ENCODE data around the gene SORBS2. TPM values are rescaled to one million over a fixed set of nuclear protein-coding genes. Genes with fewer than 3 reads are reported as not detected.
"Not testable (repeated sequence)": the region's sequence is repeated elsewhere in the genome, so short reads cannot be mapped to it uniquely, and the experiment has no call there.

SORBS2 gene
- total RNA-seq, 1 donor from 2014 or later: 103 TPM

- no peak for DNase-seq (ENCODE audit: low spot score)
Measured at GRCh38 chr4:185716141-185716551, 95.8 kb downstream of the SORBS2 start.

- DNase-seq (ENCODE audit: low spot score): not testable (repeated sequence)
Measured at GRCh38 chr4:185714524-185714923, 97.5 kb downstream of the SORBS2 start.

- no peak for DNase-seq (ENCODE audit: low spot score)
Measured at GRCh38 chr4:185713731-185714130, 98.3 kb downstream of the SORBS2 start.

GRCh38 chr4:185713272-185713671, 98.7 kb downstream of the SORBS2 start:
- DNase-seq (ENCODE audit: low spot score): no peak

- DNase-seq (ENCODE audit: low spot score): no peak
Measured at GRCh38 chr4:185712350-185713024, 99.5 kb downstream of the SORBS2 start.

- no peak for DNase-seq (ENCODE audit: low spot score)
Measured at GRCh38 chr4:185711726-185712125, 100.3 kb downstream of the SORBS2 start.

GRCh38 chr4:185710487-185710995, 101.5 kb downstream of the SORBS2 start:
- DNase-seq (ENCODE audit: low spot score): no peak

GRCh38 chr4:185709802-185710486, 102.0 kb downstream of the SORBS2 start:
- no peak for DNase-seq (ENCODE audit: low spot score)

- DNase-seq (ENCODE audit: low spot score): no peak
Measured at GRCh38 chr4:185708348-185708747, 103.6 kb downstream of the SORBS2 start.

- DNase-seq (ENCODE audit: low spot score): not testable (repeated sequence)
Measured at GRCh38 chr4:185707622-185708021, 104.4 kb downstream of the SORBS2 start.

- DNase-seq (ENCODE audit: low spot score): no peak
Measured at GRCh38 chr4:185702147-185702663, 109.8 kb downstream of the SORBS2 start.

- DNase-seq (ENCODE audit: low spot score): no peak
Measured at GRCh38 chr4:185700630-185701029, 111.4 kb downstream of the SORBS2 start.

GRCh38 chr4:185700048-185700447, 111.9 kb downstream of the SORBS2 start:
- DNase-seq (ENCODE audit: low spot score): no peak

GRCh38 chr4:185697488-185697887, 114.5 kb downstream of the SORBS2 start:
- no peak for DNase-seq (ENCODE audit: low spot score)

GRCh38 chr4:185695743-185696142, 116.3 kb downstream of the SORBS2 start:
- no peak for DNase-seq (ENCODE audit: low spot score)

GRCh38 chr4:185693548-185694215, 118.3 kb downstream of the SORBS2 start:
- no peak for DNase-seq (ENCODE audit: low spot score)

GRCh38 chr4:185689407-185689806, 122.6 kb downstream of the SORBS2 start:
- DNase-seq (ENCODE audit: low spot score): no peak

- no peak for DNase-seq (ENCODE audit: low spot score)
Measured at GRCh38 chr4:185685804-185686203, 126.2 kb downstream of the SORBS2 start.

GRCh38 chr4:185683896-185684295, 128.1 kb downstream of the SORBS2 start:
- no peak for DNase-seq (ENCODE audit: low spot score)

- DNase-seq (ENCODE audit: low spot score): no peak
Measured at GRCh38 chr4:185683222-185683621, 128.8 kb downstream of the SORBS2 start.

- DNase-seq (ENCODE audit: low spot score): no peak
Measured at GRCh38 chr4:185682236-185682635, 129.8 kb downstream of the SORBS2 start.

GRCh38 chr4:185681604-185682003, 130.4 kb downstream of the SORBS2 start:
- DNase-seq (ENCODE audit: low spot score): no peak
